RPMI7951 (cell line): ENCODE results near the gene OBP2A. TPM values are rescaled to one million over a fixed set of nuclear protein-coding genes. Genes with fewer than 3 reads are reported as not detected.
A peak's percentile ranks its signal among the peaks of the same experiment; 100 is the strongest.

Source experiments
- DNase-seq: peaks from one replicate; pipeline ENCODE4 v3.0.0-alpha.2; 2012; ENCODE audit warnings: low read depth
- total RNA-seq: library from RNA; depleted of rRNA; stranded (reverse); fragments of >200 nt; shearing (Covaris generic); gene quantifications from 2 replicates; pipeline ENCODE4 v1.2.3, GENCODE V29; 2014

The OBP2A gene
- total RNA-seq, 1 experiment from 2014 or later, result not detected

- DNase-seq, result no peak
These were observed 31.3 kb downstream of the OBP2A start for GRCh38 chr9:135577256-135577655.

- DNase-seq, result no peak
These were observed 33.4 kb downstream of the OBP2A start for GRCh38 chr9:135579356-135579755.

GRCh38 chr9:135579889-135580660 lies 34.1 kb downstream of the OBP2A start:
- DNase-seq, result no peak

- DNase-seq, result no peak
These were observed 34.9 kb downstream of the OBP2A start for GRCh38 chr9:135580664-135581380.

GRCh38 chr9:135581636-135582426 lies 35.9 kb downstream of the OBP2A start:
- DNase-seq, result no peak

GRCh38 chr9:135582541-135582940 lies 36.6 kb downstream of the OBP2A start:
- no peak for DNase-seq

- peak; percentile 66 for DNase-seq
These were observed 37.2 kb downstream of the OBP2A start for GRCh38 chr9:135582966-135583687.

GRCh38 chr9:135583688-135584011 lies 37.7 kb downstream of the OBP2A start:
- DNase-seq, result no peak

GRCh38 chr9:135584371-135584770 lies 38.4 kb downstream of the OBP2A start:
- no peak for DNase-seq

GRCh38 chr9:135584934-135585333 lies 39.0 kb downstream of the OBP2A start:
- DNase-seq, result no peak

- no peak for DNase-seq
These were observed 40.7 kb downstream of the OBP2A start for GRCh38 chr9:135586601-135587109.

- peak; percentile 29 for DNase-seq
These were observed 41.7 kb downstream of the OBP2A start for GRCh38 chr9:135587658-135588057.

- no peak for DNase-seq
These were observed 42.4 kb downstream of the OBP2A start for GRCh38 chr9:135588371-135588770.

GRCh38 chr9:135588886-135589595 lies 43.1 kb downstream of the OBP2A start:
- DNase-seq, result no peak

GRCh38 chr9:135589596-135590485 lies 43.9 kb downstream of the OBP2A start:
- no peak for DNase-seq

- no peak for DNase-seq
These were observed 44.7 kb downstream of the OBP2A start for GRCh38 chr9:135590486-135591079.

- no peak for DNase-seq
These were observed 45.8 kb downstream of the OBP2A start for GRCh38 chr9:135591506-135592330.

GRCh38 chr9:135592331-135592590 lies 46.3 kb downstream of the OBP2A start:
- DNase-seq, result no peak

- DNase-seq, result no peak
These were observed 46.7 kb downstream of the OBP2A start for GRCh38 chr9:135592625-135593024.
